ENCODE results near the gene ZNF784.
"Not testable (repeated sequence)": the region's sequence is repeated elsewhere in the genome, so short reads cannot be mapped to it uniquely, and the experiment has no call there.

The ZNF784 gene

GRCh38 chr19:55583897-55584296, 40.5 kb downstream of the ZNF784 start:
- not testable (repeated sequence) for DNase-seq (ENCODE audit: low read depth)

GRCh38 chr19:55582284-55582683, 42.1 kb downstream of the ZNF784 start:
- DNase-seq (ENCODE audit: low read depth) = not testable (repeated sequence)

- no peak for DNase-seq (ENCODE audit: low read depth)
These were observed 42.5 kb downstream of the ZNF784 start for GRCh38 chr19:55581823-55582223.

- DNase-seq (ENCODE audit: low read depth) = no peak
These were observed 43.1 kb downstream of the ZNF784 start for GRCh38 chr19:55581145-55581822.

GRCh38 chr19:55580628-55581144, 43.7 kb downstream of the ZNF784 start, which contains the start of gene ZNF579:
Gene ZNF579, minus strand, starts transcription at chr19:55580848. Its CDS starts 1,209 bp downstream, at chr19:55579639.
- peak; percentile 56 for DNase-seq (ENCODE audit: low read depth)

- DNase-seq (ENCODE audit: low read depth) = no peak
These were observed 44.4 kb downstream of the ZNF784 start for GRCh38 chr19:55579766-55580621.

- no peak for DNase-seq (ENCODE audit: low read depth)
These were observed 45.3 kb downstream of the ZNF784 start for GRCh38 chr19:55578761-55579747.

- DNase-seq (ENCODE audit: low read depth) = no peak
These were observed 46.2 kb downstream of the ZNF784 start for GRCh38 chr19:55578031-55578760.

- no peak for DNase-seq (ENCODE audit: low read depth)
These were observed 47.6 kb downstream of the ZNF784 start for GRCh38 chr19:55576746-55577145.

- not testable (repeated sequence) for DNase-seq (ENCODE audit: low read depth)
These were observed 50.4 kb downstream of the ZNF784 start for GRCh38 chr19:55573929-55574328.

Data from stimulated activated CD8-positive, alpha-beta memory T cell treated with anti-CD3 and anti-CD28 coated beads, Interleukin-12 subunit alpha, Interleukin-12 subunit beta, amount 100 ng/mL, for 1 hour (primary cell).